Measurements from ENCODE around the gene SDK1. TPM values are rescaled to one million over a fixed set of nuclear protein-coding genes. Genes with fewer than 3 reads are reported as not detected.

Gene SDK1
- total RNA-seq, 4 donors from 2014 or later: 2.0 to 9.3 (median 3.8) TPM

DNA sequence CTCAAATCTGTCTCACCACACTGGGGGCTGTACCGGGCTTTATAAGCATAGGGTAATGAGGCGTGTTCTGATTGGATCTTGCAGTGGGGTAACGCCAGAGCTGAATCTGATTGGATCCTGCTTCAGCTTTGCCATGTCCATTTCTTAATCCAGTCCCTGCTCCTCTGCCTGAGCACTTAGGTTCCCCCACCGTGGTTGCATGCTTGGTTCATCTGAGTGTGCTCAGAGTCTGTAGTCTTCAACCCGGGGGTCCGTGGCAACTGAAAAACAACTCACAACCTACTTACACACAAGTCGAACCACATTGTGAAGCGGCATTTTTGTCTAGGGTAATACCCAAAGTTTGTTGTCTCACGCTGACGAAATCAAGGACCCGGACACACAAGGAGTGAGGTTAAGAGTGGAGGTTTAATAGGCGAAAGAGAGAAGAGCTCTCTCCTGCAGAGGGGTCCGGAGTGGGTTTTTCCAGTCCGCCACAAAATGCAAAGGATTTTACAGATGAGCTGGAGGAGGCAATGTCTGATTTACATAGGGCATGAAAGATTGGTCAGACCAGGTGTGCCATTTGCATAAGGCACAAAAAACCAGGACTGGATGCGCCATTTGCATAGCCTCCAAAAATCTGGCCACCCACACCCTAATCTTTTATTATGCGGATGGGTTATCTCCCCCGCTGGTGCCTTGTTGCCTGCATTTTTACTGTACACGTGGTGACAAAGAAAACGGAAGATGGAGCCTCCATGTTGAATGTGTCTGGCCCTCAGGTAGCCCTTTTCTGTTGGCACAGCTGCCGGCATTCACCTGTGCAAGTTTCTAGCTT, 739.3 kb downstream of the SDK1 start:
- 92% methylated on average over 17 to 20 of the region's 20 CpGs for WGBS, 2 donors
- Histone ChIP-seq H3K4me3 (no peak overlapping the region), H3K9me3 (no peaks in the 10 kb centered on the region), H3K27ac (no peak overlapping the region), H3K27me3 (peaks cover 0 to 29% (median 0%) of the 10 kb centered on the region in 4 donors), H3K4me1 (peaks cover 0 to 10% (median 0%) of the 10 kb centered on the region in 3 donors), H3K36me3 (no peaks in the 10 kb centered on the region)
- TF ChIP-seq, protein P1, sequence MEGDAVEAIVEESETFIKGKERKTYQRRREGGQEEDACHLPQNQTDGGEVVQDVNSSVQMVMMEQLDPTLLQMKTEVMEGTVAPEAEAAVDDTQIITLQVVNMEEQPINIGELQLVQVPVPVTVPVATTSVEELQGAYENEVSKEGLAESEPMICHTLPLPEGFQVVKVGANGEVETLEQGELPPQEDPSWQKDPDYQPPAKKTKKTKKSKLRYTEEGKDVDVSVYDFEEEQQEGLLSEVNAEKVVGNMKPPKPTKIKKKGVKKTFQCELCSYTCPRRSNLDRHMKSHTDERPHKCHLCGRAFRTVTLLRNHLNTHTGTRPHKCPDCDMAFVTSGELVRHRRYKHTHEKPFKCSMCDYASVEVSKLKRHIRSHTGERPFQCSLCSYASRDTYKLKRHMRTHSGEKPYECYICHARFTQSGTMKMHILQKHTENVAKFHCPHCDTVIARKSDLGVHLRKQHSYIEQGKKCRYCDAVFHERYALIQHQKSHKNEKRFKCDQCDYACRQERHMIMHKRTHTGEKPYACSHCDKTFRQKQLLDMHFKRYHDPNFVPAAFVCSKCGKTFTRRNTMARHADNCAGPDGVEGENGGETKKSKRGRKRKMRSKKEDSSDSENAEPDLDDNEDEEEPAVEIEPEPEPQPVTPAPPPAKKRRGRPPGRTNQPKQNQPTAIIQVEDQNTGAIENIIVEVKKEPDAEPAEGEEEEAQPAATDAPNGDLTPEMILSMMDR (IDR thresholded peaks at IDR 0.05): no peak
- no peak for TF ChIP-seq POLR2A (IDR thresholded peaks at IDR 0.05)
- intact Hi-C loops (cut with DNase I): no loop called here
- no peak for DNase-seq

DNA sequence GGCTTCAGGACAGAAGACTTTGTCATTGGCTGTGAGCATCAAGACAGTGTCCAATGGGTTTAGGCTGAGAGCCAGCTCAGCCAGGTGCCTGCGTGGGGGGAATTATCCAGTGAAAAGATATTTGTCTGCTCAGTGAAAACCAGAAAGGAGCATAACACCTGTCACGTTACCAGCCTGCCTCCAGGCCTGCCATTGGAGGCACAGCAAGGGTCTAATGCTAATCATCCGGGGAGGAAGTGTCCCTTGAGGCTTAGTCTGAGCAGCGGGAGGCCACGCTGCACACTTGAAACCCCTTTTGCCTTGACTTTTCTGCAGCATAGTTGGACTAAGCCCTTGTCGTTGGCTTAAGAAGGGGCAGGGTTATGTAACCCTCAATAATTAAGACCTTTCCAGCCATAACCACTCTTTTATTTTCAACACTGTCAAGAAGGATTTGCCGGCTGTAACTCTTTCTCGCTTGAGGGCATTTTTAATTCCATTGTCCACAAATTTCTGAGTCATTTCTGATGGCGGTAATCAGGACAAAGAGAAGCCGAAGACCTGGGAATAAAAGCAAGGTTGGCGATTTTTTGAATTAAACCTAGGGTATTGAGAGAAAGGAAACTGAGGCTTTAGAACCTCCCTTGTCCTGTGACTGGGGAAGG, 741.5 kb downstream of the SDK1 start:
- 25 to 44% methylated on average over 10 to 11 of the region's 11 CpGs for WGBS, 2 donors
- Histone ChIP-seq H3K36me3 (no peaks in the 10 kb centered on the region), H3K4me3 (no peak overlapping the region), H3K27ac (no peak overlapping the region), H3K4me1 (peaks cover 0 to 10% (median 0%) of the 10 kb centered on the region in 3 donors), H3K9me3 (no peaks in the 10 kb centered on the region), H3K27me3 (peaks cover 0 to 44% (median 0%) of the 10 kb centered on the region in 4 donors)
- DNase-seq: no peak
- intact Hi-C loops (cut with DNase I): no loop called here
- TF ChIP-seq, protein P1 (IDR thresholded peaks at IDR 0.05): no peak
- TF ChIP-seq POLR2A (IDR thresholded peaks at IDR 0.05): no peak

DNA sequence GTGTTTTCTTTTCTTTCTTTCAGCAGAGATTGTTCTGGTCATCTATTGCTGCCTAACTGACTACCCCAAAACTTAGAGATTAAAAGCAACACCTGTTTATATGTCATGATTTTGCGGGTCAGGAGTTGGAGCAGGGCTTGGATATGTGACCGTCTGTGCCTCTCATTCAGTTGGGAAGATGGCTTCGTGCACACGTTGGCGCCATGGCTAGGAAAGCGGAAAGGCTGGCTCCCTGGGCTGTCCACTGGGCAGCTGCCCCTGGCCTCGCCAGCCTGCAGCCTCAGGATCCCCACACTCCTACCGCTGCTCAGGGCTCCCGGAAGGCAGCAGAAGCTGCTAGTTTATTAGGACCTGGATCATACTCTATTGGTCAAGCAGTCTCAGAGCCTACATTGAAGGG, 742.9 kb downstream of the SDK1 start:
- H3K36me3 ChIP-seq: no peaks in the 10 kb centered on the region
- no peak overlapping the region for H3K27ac ChIP-seq
- TF ChIP-seq, protein P1 (IDR thresholded peaks at IDR 0.05): no peak
- TF ChIP-seq POLR2A (IDR thresholded peaks at IDR 0.05): no peak
- no peak overlapping the region for H3K4me3 ChIP-seq
- no peak for DNase-seq
- peaks cover 0 to 10% (median 0%) of the 10 kb centered on the region in 3 donors for H3K4me1 ChIP-seq
- peaks cover 0 to 58% (median 0%) of the 10 kb centered on the region in 4 donors for H3K27me3 ChIP-seq
- intact Hi-C loops (cut with DNase I): no loop called here
- no peaks in the 10 kb centered on the region for H3K9me3 ChIP-seq
- WGBS, 2 donors: 77 to 94% methylated on average over 4 of the region's 9 CpGs

DNA sequence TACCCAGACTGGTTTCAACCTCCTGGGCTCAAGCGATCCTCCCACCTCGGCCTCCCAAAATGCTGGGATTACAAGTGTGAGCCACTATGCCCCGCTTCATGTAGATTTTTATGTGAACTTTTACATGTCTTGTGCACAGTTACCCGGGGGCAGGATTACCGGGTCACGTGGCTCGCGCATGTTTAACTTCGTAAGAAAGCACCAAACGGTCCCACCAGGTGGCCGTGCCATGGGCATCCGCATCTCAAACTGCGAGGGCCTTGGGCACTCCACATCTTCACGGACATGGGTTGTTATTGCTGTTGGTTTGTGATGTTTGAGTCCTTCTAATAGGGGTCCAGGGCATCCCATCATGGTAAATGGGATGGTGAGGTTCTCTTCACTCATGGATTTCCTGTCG, 744.4 kb downstream of the SDK1 start:
- TF ChIP-seq POLR2A (IDR thresholded peaks at IDR 0.05): no peak
- TF ChIP-seq, protein P1 (IDR thresholded peaks at IDR 0.05): no peak
- Histone ChIP-seq H3K9me3 (no peaks in the 10 kb centered on the region), H3K36me3 (no peaks in the 10 kb centered on the region), H3K27me3 (peaks cover 0 to 56% (median 0%) of the 10 kb centered on the region in 4 donors), H3K27ac (no peak overlapping the region), H3K4me3 (no peak overlapping the region), H3K4me1 (peaks cover 0 to 10% (median 0%) of the 10 kb centered on the region in 3 donors)
- intact Hi-C loops (cut with DNase I): no loop called here
- WGBS, 2 donors: 94 to 96% methylated on average over 8 to 14 of the region's 15 CpGs
- no peak for DNase-seq

DNA sequence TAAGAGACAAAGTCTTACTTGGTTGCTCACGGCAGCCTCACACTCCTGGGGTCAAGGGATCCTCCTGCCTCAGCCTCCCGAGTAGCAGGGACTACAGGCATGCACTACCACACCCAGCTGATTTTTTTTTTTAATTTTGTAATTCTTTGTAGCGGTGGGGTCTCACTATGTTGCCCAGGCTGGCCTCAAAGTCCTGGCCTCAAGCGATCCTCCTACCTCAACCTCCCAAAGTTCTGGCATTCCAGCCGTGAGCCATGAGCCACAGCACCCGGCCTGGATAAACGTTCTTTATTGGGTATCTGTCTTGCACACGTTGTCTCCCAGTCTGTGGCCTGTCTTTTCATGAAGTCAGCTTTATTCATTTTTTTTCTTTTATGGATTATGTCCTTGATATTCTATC, 744.9 kb downstream of the SDK1 start:
- no peak for DNase-seq
- H3K4me1 ChIP-seq: peaks cover 0 to 10% (median 0%) of the 10 kb centered on the region in 3 donors
- intact Hi-C loops (cut with DNase I): no loop called here
- no peak overlapping the region for H3K27ac ChIP-seq
- H3K36me3 ChIP-seq: no peaks in the 10 kb centered on the region
- no peak for TF ChIP-seq POLR2A (IDR thresholded peaks at IDR 0.05)
- TF ChIP-seq, protein P1 (IDR thresholded peaks at IDR 0.05): no peak
- H3K27me3 ChIP-seq: peaks cover 0 to 51% (median 0%) of the 10 kb centered on the region in 4 donors
- no peaks in the 10 kb centered on the region for H3K9me3 ChIP-seq
- no peak overlapping the region for H3K4me3 ChIP-seq
- 88 to 92% methylated on average over 6 to 8 of the region's 8 CpGs for WGBS, 2 donors
